Glutamatergic neuron (in vitro differentiated cells): ENCODE results near the gene CDKL2. TPM values are rescaled to one million over a fixed set of nuclear protein-coding genes. Genes with fewer than 3 reads are reported as not detected.
"Not testable (repeated sequence)": the region's sequence is repeated elsewhere in the genome, so short reads cannot be mapped to it uniquely, and the experiment has no call there.

Experiments used
- DNase-seq: peaks from one replicate; pipeline ENCODE4 v3.0.0; 2022
- H3K27ac Mint-ChIP-seq: one replicate; pipeline ENCODE4 v1.8.0; 2020; ENCODE audit warnings: mild to moderate bottlenecking, mixed read lengths, inconsistent platforms; ENCODE audit not compliant: unreplicated experiment
- H3K27me3 Mint-ChIP-seq: one replicate; pipeline ENCODE4 v1.8.0; 2020; ENCODE audit warnings: mild to moderate bottlenecking, moderate library complexity, mixed read lengths, inconsistent platforms; ENCODE audit not compliant: unreplicated experiment
- H3K36me3 Mint-ChIP-seq: one replicate; pipeline ENCODE4 v1.8.0; 2020; ENCODE audit warnings: mild to moderate bottlenecking, mixed read lengths, inconsistent platforms; ENCODE audit not compliant: unreplicated experiment
- H3K4me1 Mint-ChIP-seq: one replicate; pipeline ENCODE4 v1.8.0; 2020; ENCODE audit warnings: mild to moderate bottlenecking, low read depth, mixed read lengths, inconsistent platforms; ENCODE audit not compliant: unreplicated experiment
- H3K4me3 Mint-ChIP-seq: one replicate; pipeline ENCODE4 v1.8.0; 2020; ENCODE audit warnings: mild to moderate bottlenecking, mixed read lengths, inconsistent platforms; ENCODE audit not compliant: unreplicated experiment
- H3K9me3 Mint-ChIP-seq: one replicate; pipeline ENCODE4 v1.8.0; 2020; ENCODE audit warnings: mild to moderate bottlenecking, moderate library complexity, mixed read lengths, inconsistent platforms; ENCODE audit not compliant: unreplicated experiment
- CTCF ChIP-seq: fragments of 200-600 bp; sonication (generic); IDR thresholded peaks from one replicate; pipeline ENCODE4 v1.5.0; 2021; ENCODE audit not compliant: partially characterized antibody, unreplicated experiment
- total RNA-seq: library from RNA; stranded (reverse); fragmentation: NEBNext Ultra II Directional; extraction: Animal tissue kit (Norgen Biotek cat#: 25700); gene quantifications from one replicate; pipeline ENCODE4 v1.2.1, GENCODE V29; 2021; ENCODE audit not compliant: unreplicated experiment

The CDKL2 gene
- total RNA-seq, 1 donor from 2014 or later = 1.6 TPM

DNA sequence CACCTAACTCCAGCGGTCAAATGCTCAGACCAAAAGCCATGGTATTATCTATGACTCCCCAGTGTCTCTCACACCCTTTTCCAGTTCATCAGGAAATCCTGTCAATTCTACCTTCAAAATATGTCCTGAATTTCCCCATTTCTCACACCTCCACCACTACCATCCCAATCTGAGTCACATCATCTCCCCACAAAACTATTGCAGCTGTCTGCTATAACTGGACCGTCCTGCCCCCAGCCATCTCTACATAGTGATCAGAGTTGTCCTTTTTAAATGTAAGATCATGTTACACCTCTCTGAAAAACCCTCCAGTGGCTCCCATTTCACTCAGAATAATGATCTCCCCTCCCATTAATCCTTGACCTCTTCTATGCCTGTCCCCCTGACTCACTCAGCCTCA, 81.3 kb downstream of the CDKL2 start:
- no peaks in the 10 kb centered on the region for H3K9me3 Mint-ChIP-seq
- DNase-seq = no peak
- no peaks in the 10 kb centered on the region for H3K4me1 Mint-ChIP-seq
- no peaks in the 10 kb centered on the region for H3K36me3 Mint-ChIP-seq
- H3K27me3 Mint-ChIP-seq = no peaks in the 10 kb centered on the region
- H3K27ac Mint-ChIP-seq = no peak overlapping the region
- TF ChIP-seq CTCF = no peak
- H3K4me3 Mint-ChIP-seq = no peak overlapping the region

DNA sequence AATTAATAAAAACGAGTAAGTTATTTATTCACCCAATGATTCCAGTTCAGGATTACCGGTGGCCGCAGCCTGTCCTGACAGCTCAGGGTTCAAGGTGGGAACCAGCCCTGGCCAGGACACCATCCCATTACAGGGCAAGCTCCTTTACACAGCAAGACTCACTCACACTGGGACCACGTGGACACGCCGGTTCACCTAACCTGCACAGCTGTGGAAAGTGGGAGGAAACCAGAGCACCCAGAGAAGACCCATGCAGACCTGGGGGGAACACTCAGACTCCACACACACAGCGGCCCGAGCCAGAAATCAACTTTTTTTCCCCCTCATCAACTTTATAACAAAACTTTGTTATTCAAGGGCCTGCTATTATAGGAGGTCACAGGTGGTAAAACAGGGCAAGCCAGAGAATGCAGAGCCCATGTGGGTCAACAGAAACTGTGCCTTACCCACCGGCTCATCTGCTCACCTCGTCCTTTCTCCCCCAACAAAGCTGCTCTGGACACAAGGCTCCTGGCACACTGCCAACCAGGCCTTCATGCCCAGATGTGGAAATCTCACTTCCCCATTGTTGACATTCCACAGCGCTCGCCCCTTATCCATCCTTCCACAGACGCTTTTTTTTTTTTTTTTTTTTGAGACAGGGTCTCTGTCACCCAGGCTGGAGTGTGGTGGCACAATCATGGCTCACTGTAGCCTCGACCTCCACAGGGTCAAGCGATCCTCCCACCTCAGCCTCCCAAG, 82.5 kb downstream of the CDKL2 start:
- Mint-ChIP-seq H3K27ac (no peak overlapping the region), H3K9me3 (no peaks in the 10 kb centered on the region), H3K27me3 (no peaks in the 10 kb centered on the region), H3K36me3 (no peaks in the 10 kb centered on the region), H3K4me1 (no peaks in the 10 kb centered on the region), H3K4me3 (no peak overlapping the region)
- no peak for TF ChIP-seq CTCF
- no peak for DNase-seq

- no peaks in the 10 kb centered on the region for H3K9me3 Mint-ChIP-seq
- no peak for TF ChIP-seq CTCF
- DNase-seq = no peak
- H3K4me1 Mint-ChIP-seq = no peaks in the 10 kb centered on the region
- H3K27ac Mint-ChIP-seq = no peak overlapping the region
- no peaks in the 10 kb centered on the region for H3K27me3 Mint-ChIP-seq
- H3K4me3 Mint-ChIP-seq = no peak overlapping the region
- no peaks in the 10 kb centered on the region for H3K36me3 Mint-ChIP-seq
Measured at GRCh38 chr4:75545526-75545925, 84.8 kb downstream of the CDKL2 start.

DNA sequence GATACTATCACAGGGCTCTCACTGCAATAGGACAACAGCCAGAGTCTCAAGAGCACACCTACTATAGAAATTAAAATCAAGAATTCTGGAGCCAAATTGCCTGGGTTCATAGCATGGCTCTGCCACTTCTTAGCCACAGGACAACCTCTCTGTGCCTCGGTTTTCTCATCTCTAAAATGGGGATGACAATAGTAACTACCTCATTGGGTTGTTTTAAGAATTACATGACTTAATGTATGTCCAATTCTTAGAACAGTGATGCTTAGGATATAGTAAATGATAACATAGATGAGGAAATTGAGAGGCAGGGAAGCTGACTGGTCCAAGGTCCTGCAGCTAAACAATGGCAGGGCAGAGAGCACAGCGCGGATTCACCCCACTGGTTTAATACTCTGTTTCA, 85.5 kb downstream of the CDKL2 start:
- Mint-ChIP-seq H3K4me3 (no peak overlapping the region), H3K9me3 (no peaks in the 10 kb centered on the region), H3K27me3 (no peaks in the 10 kb centered on the region), H3K4me1 (no peaks in the 10 kb centered on the region), H3K36me3 (no peaks in the 10 kb centered on the region), H3K27ac (no peak overlapping the region)
- no peak for TF ChIP-seq CTCF
- no peak for DNase-seq

DNA sequence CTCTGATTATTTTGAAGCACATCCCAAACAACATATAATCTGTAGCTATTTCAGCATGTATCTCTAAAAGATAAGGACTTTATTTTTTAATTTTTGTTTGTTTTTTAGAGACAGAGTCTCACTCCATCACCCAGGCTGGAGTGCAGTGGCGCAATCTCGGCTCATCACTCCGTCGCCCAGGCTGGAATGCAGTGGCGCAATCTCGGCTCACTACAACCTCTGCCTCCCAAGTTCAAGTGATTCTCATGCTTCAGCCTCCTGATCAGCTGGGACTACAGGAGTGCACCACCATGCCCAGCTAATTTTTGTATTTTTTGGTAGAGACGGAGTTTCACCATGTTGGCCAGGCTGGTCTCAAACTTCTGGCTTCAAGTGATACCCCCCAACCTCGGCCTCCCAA, 86.1 kb downstream of the CDKL2 start:
- not testable (repeated sequence) for H3K27ac Mint-ChIP-seq, H3K4me3 Mint-ChIP-seq, DNase-seq

More for the DNA sequence above, 86.1 kb downstream of the CDKL2 start:
- not testable (repeated sequence) for H3K36me3 Mint-ChIP-seq, H3K27me3 Mint-ChIP-seq, H3K4me1 Mint-ChIP-seq, H3K9me3 Mint-ChIP-seq
